Memory B cell (primary cell): ENCODE data around the gene NOTO.

Source experiments
- ATAC-seq: fragments of 150-1000 bp; cut with Tn5 transposase; 2 replicates; pipeline ENCODE4 v1.10.0; 2021; ENCODE audit warnings: low read depth, mild to moderate bottlenecking, moderate library complexity
- DNase-seq, 2 donors: peaks; one replicate each; pipeline ENCODE4 v3.0.0; 2022; ENCODE audit warnings: low spot score in 2 of 2
- H3K27ac Mint-ChIP-seq: one replicate; pipeline ENCODE4 v1.8.0; 2022; ENCODE audit warnings: mild to moderate bottlenecking, moderate library complexity, mixed read lengths
- H3K27me3 Mint-ChIP-seq: one replicate; pipeline ENCODE4 v1.8.0; 2022; ENCODE audit warnings: mixed read lengths
- H3K36me3 Mint-ChIP-seq: one replicate; pipeline ENCODE4 v1.8.0; 2022; ENCODE audit warnings: mild to moderate bottlenecking, mixed read lengths
- H3K4me1 Mint-ChIP-seq: one replicate; pipeline ENCODE4 v1.8.0; 2022; ENCODE audit warnings: mixed read lengths
- H3K4me3 Mint-ChIP-seq: one replicate; pipeline ENCODE4 v1.8.0; 2022; ENCODE audit warnings: mild to moderate bottlenecking, moderate library complexity, mixed read lengths
- H3K9me3 Mint-ChIP-seq: one replicate; pipeline ENCODE4 v1.8.0; 2022; ENCODE audit warnings: mixed read lengths

NOTO gene

GRCh38 chr2:73212448-73213176, 10.2 kb downstream of the NOTO start:
- H3K27me3 Mint-ChIP-seq: peaks cover 12% of the 10 kb centered on the region
- no peaks in the 10 kb centered on the region for H3K9me3 Mint-ChIP-seq
- H3K27ac Mint-ChIP-seq: no peak overlapping the region
- peak overlapping the region; percentile 8 for H3K4me3 Mint-ChIP-seq
- H3K4me1 Mint-ChIP-seq: peaks cover 19% of the 10 kb centered on the region
- peak; percentile 65 for ATAC-seq
- peak; percentile 64 to 76 for DNase-seq
- no peaks in the 10 kb centered on the region for H3K36me3 Mint-ChIP-seq

- DNase-seq (peak; percentile 89 to 90), ATAC-seq (peak; percentile 95)
- peak within 1 kb of the TSS; percentile 88 for H3K27ac Mint-ChIP-seq
- H3K4me1 Mint-ChIP-seq: peaks cover 19% of the 10 kb centered on the region
- H3K27me3 Mint-ChIP-seq: peaks cover 8% of the 10 kb centered on the region
- H3K36me3 Mint-ChIP-seq: no peaks in the 10 kb centered on the region
- no peaks in the 10 kb centered on the region for H3K9me3 Mint-ChIP-seq
- H3K4me3 Mint-ChIP-seq: peak within 1 kb of the TSS; percentile 94
Observed at GRCh38 chr2:73214120-73215035, 12.0 kb downstream of the NOTO start, which contains the start of gene SMYD5. Gene SMYD5 (plus strand): TSS chr2:73214245. CDS start chr2:73214267, 22 bp downstream.

- ATAC-seq: no peak
- Mint-ChIP-seq H3K27ac (peak overlapping the region; percentile 88), H3K36me3 (peaks cover 2% of the 10 kb centered on the region), H3K27me3 (peaks cover 1% of the 10 kb centered on the region), H3K4me3 (peak overlapping the region; percentile 94), H3K4me1 (peaks cover 19% of the 10 kb centered on the region), H3K9me3 (no peaks in the 10 kb centered on the region)
- no peak for DNase-seq
Observed at GRCh38 chr2:73215254-73215653, 12.9 kb downstream of the NOTO start.

GRCh38 chr2:73217160-73217559, 14.8 kb downstream of the NOTO start:
- H3K9me3 Mint-ChIP-seq: no peaks in the 10 kb centered on the region
- H3K36me3 Mint-ChIP-seq: peaks cover 8% of the 10 kb centered on the region
- no peak for DNase-seq
- H3K27me3 Mint-ChIP-seq: no peaks in the 10 kb centered on the region
- H3K4me3 Mint-ChIP-seq: no peak overlapping the region
- H3K4me1 Mint-ChIP-seq: peaks cover 19% of the 10 kb centered on the region
- H3K27ac Mint-ChIP-seq: no peak overlapping the region
- no peak for ATAC-seq

- H3K4me3 Mint-ChIP-seq: no peak overlapping the region
- no peak overlapping the region for H3K27ac Mint-ChIP-seq
Observed at GRCh38 chr2:73217826-73218225, 15.5 kb downstream of the NOTO start.

GRCh38 chr2:73218298-73218697, 15.9 kb downstream of the NOTO start:
- Mint-ChIP-seq H3K9me3 (no peaks in the 10 kb centered on the region), H3K4me3 (no peak overlapping the region), H3K27me3 (no peaks in the 10 kb centered on the region), H3K27ac (no peak overlapping the region), H3K4me1 (peaks cover 15% of the 10 kb centered on the region), H3K36me3 (peaks cover 10% of the 10 kb centered on the region)
- DNase-seq (no peak), ATAC-seq (no peak)

More at GRCh38 chr2:73217826-73218225, 15.5 kb downstream of the NOTO start:
- DNase-seq (no peak), ATAC-seq (no peak)
- peaks cover 10% of the 10 kb centered on the region for H3K36me3 Mint-ChIP-seq
- no peaks in the 10 kb centered on the region for H3K27me3 Mint-ChIP-seq
- H3K4me1 Mint-ChIP-seq: peaks cover 17% of the 10 kb centered on the region
- no peaks in the 10 kb centered on the region for H3K9me3 Mint-ChIP-seq

GRCh38 chr2:73223821-73224220, 21.4 kb downstream of the NOTO start:
- DNase-seq (no peak), ATAC-seq (no peak)
- Mint-ChIP-seq H3K9me3 (no peaks in the 10 kb centered on the region), H3K4me1 (no peaks in the 10 kb centered on the region), H3K4me3 (no peak overlapping the region), H3K27ac (peak overlapping the region; percentile 19), H3K36me3 (peaks cover 11% of the 10 kb centered on the region), H3K27me3 (no peaks in the 10 kb centered on the region)

- Mint-ChIP-seq H3K27me3 (no peaks in the 10 kb centered on the region), H3K4me1 (no peaks in the 10 kb centered on the region), H3K27ac (no peak overlapping the region), H3K36me3 (peaks cover 8% of the 10 kb centered on the region), H3K4me3 (no peak overlapping the region), H3K9me3 (no peaks in the 10 kb centered on the region)
- DNase-seq (no peak), ATAC-seq (no peak)
Observed at GRCh38 chr2:73225513-73226360, 23.4 kb downstream of the NOTO start.

- Mint-ChIP-seq H3K27ac (no peak overlapping the region), H3K27me3 (no peaks in the 10 kb centered on the region), H3K4me1 (no peaks in the 10 kb centered on the region), H3K4me3 (no peak overlapping the region), H3K9me3 (no peaks in the 10 kb centered on the region), H3K36me3 (peaks cover 3% of the 10 kb centered on the region)
- DNase-seq: no peak
- ATAC-seq: no peak
Observed at GRCh38 chr2:73227086-73227485, 24.7 kb downstream of the NOTO start.

- Mint-ChIP-seq H3K4me3 (no peak overlapping the region), H3K4me1 (peaks cover 5% of the 10 kb centered on the region), H3K9me3 (no peaks in the 10 kb centered on the region), H3K36me3 (peaks cover 2% of the 10 kb centered on the region), H3K27ac (no peak overlapping the region), H3K27me3 (no peaks in the 10 kb centered on the region)
- DNase-seq: no peak
- no peak for ATAC-seq
Observed at GRCh38 chr2:73228631-73229030, 26.3 kb downstream of the NOTO start.

GRCh38 chr2:73232403-73233153, 30.2 kb downstream of the NOTO start:
- peaks cover 2% of the 10 kb centered on the region for H3K36me3 Mint-ChIP-seq
- ATAC-seq (no peak), DNase-seq (peak in 1 of 2 donors; percentile 37)
- peak overlapping the region; percentile 96 for H3K27ac Mint-ChIP-seq
- H3K27me3 Mint-ChIP-seq: no peaks in the 10 kb centered on the region
- H3K9me3 Mint-ChIP-seq: no peaks in the 10 kb centered on the region
- H3K4me3 Mint-ChIP-seq: peak overlapping the region; percentile 94
- peaks cover 26% of the 10 kb centered on the region for H3K4me1 Mint-ChIP-seq

- peak; percentile 81 for ATAC-seq
- H3K4me3 Mint-ChIP-seq: peak within 1 kb of the TSS; percentile 94
- no peaks in the 10 kb centered on the region for H3K27me3 Mint-ChIP-seq
- peak; percentile 80 to 92 for DNase-seq
- H3K36me3 Mint-ChIP-seq: peaks cover 2% of the 10 kb centered on the region
- no peaks in the 10 kb centered on the region for H3K9me3 Mint-ChIP-seq
- peaks cover 26% of the 10 kb centered on the region for H3K4me1 Mint-ChIP-seq
- H3K27ac Mint-ChIP-seq: peak within 1 kb of the TSS; percentile 96
Observed at GRCh38 chr2:73233154-73233931, 31.0 kb downstream of the NOTO start, which contains the start of gene PRADC1. Gene PRADC1 (minus strand): TSS chr2:73233239. CDS start chr2:73233160, 79 bp downstream.
